Urinary bladder (tissue), 4 donors: Measurements from ENCODE around the gene DUSP18. TPM values are rescaled to one million over a fixed set of nuclear protein-coding genes. Genes with fewer than 3 reads are reported as not detected.
"Not testable (repeated sequence)": the region's sequence is repeated elsewhere in the genome, so short reads cannot be mapped to it uniquely, and the experiment has no call there.

Source experiments
- DNase-seq: peaks from one replicate; pipeline ENCODE4 v3.0.0-alpha.2; 2015; ENCODE audit errors: extremely low spot score
- H3K27ac ChIP-seq: one replicate; pipeline ENCODE4 v1.5.1; 2013; ENCODE audit warnings: low read depth, mild to moderate bottlenecking, moderate library complexity
- H3K36me3 ChIP-seq: one replicate; pipeline ENCODE4 v1.6.1; 2013; ENCODE audit warnings: mild to moderate bottlenecking, moderate library complexity; ENCODE audit not compliant: insufficient read depth
- H3K4me1 ChIP-seq: one replicate; pipeline ENCODE4 v1.6.1; 2013; ENCODE audit warnings: mild to moderate bottlenecking, moderate library complexity; ENCODE audit not compliant: insufficient read depth
- H3K4me3 ChIP-seq: one replicate; pipeline ENCODE4 v1.5.1; 2013; ENCODE audit warnings: low read depth, low read length
- WGBS: extraction: QIAGEN DNeasy Blood & Tissue Kit; methylation state at CpG from one replicate; pipeline ENCODE4 v1.1.7; 2013; 5-methylcytosine and 5-hydroxymethylcytosine counted together
- polyA plus RNA-seq: library from polyadenylated mRNA; stranded (reverse); fragments of 200-250 nt; gene quantifications from one replicate; pipeline ENCODE4 v1.2.3, GENCODE V29; 2013
- total RNA-seq: library from RNA; depleted of rRNA; stranded (reverse); fragments of >200 nt; gene quantifications from one replicate; pipeline ENCODE4 v1.2.3, GENCODE V29; 2014
- donor health status: healthy with polysubstance abuse.
- donor health status: healthy.

DUSP18 gene
- total and polyA plus RNA-seq, 2 donors: 4.1 to 8.6 TPM

GRCh38 chr22:30643055-30643875, 24.4 kb downstream of the DUSP18 start:
- Histone ChIP-seq H3K36me3 (no peaks in the 10 kb centered on the region), H3K4me1 (no peaks in the 10 kb centered on the region), H3K27ac (no peak overlapping the region), H3K4me3 (no peak overlapping the region)
- no peak for DNase-seq
- 82% methylated on average over 16 of the region's 16 CpGs for WGBS

DNA sequence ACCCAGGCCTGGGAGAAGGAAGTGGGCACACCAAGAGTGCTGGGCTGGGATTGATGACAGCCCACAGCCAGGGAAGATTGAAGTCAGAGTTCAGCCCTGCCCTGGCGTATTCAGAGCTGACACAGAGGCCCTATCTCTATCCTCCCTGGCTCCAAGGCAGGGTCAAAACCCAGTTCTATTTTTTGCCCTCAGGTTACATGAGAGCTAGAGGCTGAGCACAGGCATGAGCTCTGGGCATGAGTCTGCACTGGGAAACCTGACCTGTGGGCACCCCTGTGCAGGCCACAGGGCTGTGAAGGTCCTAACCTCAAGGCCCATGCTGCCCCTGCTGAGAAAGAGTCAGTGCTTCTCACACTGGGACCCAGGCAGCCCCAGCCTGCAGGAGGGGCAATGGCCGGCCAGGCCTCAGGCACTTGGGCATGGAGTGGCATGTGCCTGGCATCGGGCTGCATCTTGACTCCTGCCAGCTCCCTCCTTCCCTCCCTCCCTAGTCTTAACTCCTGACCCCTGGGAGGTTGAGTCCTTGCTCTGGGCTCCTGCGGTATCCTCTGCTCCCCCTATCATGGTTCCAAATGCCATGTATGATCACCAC, 26.7 kb downstream of the DUSP18 start:
- no peak for DNase-seq
- Histone ChIP-seq H3K4me3 (no peak overlapping the region), H3K4me1 (peaks cover 3% of the 10 kb centered on the region), H3K27ac (no peak overlapping the region), H3K36me3 (no peaks in the 10 kb centered on the region)
- WGBS: 95% methylated on average over 4 of the region's 4 CpGs

DNA sequence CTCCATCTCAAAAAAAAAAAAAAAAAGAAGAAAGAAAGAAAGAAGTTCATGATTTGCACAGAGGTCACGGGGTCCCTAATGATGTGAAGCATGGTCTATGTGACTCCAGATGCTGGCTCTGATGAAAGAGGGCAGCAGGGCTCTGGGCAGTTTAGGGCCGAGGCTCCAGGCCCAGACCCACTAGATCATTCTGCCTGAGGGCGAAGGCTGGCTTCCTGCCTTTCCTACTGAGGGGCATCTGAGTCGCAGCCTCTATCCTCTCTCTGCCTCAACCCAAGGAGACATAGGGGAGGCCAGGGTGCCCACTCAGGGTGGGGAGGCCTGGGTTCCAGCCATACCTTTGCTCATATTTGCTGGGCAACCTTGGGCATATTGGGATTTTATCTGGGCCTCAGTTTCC, 27.3 kb downstream of the DUSP18 start:
- Histone ChIP-seq H3K4me1 (peaks cover 3% of the 10 kb centered on the region), H3K36me3 (no peaks in the 10 kb centered on the region), H3K27ac (no peak overlapping the region), H3K4me3 (no peak overlapping the region)
- no peak for DNase-seq
- 97% methylated on average over 4 of the region's 4 CpGs for WGBS

GRCh38 chr22:30637701-30638114, 30.0 kb downstream of the DUSP18 start:
- no peak overlapping the region for H3K27ac ChIP-seq
- H3K4me3 ChIP-seq: no peak overlapping the region
- peaks cover 3% of the 10 kb centered on the region for H3K4me1 ChIP-seq
- WGBS: 80% methylated on average over 1 of the region's 1 CpG
- DNase-seq: no peak
- no peaks in the 10 kb centered on the region for H3K36me3 ChIP-seq

DNA sequence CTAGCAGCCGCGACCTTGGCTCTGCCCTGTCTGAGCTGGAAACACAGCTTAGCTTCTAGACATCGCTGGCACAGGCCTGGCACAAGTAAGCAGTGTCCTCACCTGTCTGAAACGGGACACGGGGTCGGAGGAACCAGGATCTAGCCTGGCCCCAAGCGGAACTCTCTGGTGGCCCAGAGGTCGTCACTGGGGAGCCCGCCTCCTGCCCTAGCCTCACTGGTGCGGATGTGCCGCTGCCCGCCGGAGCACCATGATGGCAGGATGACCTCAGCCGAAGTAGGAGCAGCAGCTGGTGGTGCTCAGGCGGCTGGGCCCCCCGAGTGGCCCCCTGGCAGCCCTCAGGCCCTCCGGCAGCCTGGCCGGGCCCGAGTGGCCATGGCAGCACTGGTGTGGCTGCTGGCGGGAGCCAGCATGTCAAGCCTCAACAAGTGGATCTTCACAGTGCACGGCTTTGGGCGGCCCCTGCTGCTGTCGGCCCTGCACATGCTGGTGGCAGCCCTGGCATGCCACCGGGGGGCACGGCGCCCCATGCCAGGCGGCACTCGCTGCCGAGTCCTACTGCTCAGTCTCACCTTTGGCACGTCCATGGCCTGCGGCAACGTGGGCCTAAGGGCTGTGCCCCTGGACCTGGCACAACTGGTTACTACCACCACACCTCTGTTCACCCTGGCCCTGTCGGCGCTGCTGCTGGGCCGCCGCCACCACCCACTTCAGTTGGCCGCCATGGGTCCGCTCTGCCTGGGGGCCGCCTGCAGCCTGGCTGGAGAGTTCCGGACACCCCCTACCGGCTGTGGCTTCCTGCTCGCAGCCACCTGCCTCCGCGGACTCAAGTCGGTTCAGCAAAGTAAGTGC, 31.2 kb downstream of the DUSP18 start:
- peak overlapping the region; percentile 69 for H3K27ac ChIP-seq
- H3K4me3 ChIP-seq: peak overlapping the region; percentile 51
- no peak for DNase-seq
- no peaks in the 10 kb centered on the region for H3K36me3 ChIP-seq
- peaks cover 3% of the 10 kb centered on the region for H3K4me1 ChIP-seq
- WGBS: 54% methylated on average over 45 of the region's 45 CpGs

- DNase-seq: peak; percentile 62
- Histone ChIP-seq H3K27ac (peak within 1 kb of the TSS; percentile 91), H3K36me3 (no peaks in the 10 kb centered on the region), H3K4me3 (peak within 1 kb of the TSS; percentile 51), H3K4me1 (peaks cover 3% of the 10 kb centered on the region)
- under 1% methylated on average over 75 of the region's 75 CpGs for WGBS
Observed at GRCh38 chr22:30635273-30636225, 32.1 kb downstream of the DUSP18 start, which contains the start of gene SLC35E4. Gene SLC35E4 (plus strand): TSS chr22:30635781. CDS start chr22:30636451, 670 bp downstream.

- peak; percentile 66 for DNase-seq
- Histone ChIP-seq H3K4me3 (peak overlapping the region; percentile 11), H3K36me3 (no peaks in the 10 kb centered on the region), H3K4me1 (peaks cover 3% of the 10 kb centered on the region), H3K27ac (peak overlapping the region; percentile 91)
- 9% methylated on average over 29 of the region's 29 CpGs for WGBS
Observed at GRCh38 chr22:30634471-30635233, 33.0 kb downstream of the DUSP18 start.

DNA sequence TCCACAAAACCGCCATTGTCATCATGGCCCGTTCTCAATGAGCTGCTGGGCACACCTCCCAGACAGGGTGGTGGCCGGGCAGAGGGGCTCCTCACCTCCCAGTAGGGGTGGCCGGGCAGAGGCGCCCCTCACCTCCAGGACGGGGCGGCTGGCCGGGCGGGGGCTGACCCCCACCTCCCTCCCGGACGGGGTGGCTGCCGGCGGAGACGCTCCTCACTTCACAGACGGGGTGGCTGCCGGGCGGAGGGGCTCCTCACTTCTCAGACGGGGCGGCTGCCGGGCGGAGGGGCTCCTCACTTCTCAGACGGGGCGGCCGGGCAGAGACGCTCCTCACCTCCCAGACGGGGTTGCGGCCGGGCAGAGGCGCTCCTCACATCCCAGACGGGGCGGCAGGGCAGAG, 36.2 kb downstream of the DUSP18 start:
- WGBS: 93% methylated on average over 19 of the region's 31 CpGs
- H3K27ac ChIP-seq, H3K4me1 ChIP-seq, H3K36me3 ChIP-seq, DNase-seq, H3K4me3 ChIP-seq: not testable (repeated sequence)

DNA sequence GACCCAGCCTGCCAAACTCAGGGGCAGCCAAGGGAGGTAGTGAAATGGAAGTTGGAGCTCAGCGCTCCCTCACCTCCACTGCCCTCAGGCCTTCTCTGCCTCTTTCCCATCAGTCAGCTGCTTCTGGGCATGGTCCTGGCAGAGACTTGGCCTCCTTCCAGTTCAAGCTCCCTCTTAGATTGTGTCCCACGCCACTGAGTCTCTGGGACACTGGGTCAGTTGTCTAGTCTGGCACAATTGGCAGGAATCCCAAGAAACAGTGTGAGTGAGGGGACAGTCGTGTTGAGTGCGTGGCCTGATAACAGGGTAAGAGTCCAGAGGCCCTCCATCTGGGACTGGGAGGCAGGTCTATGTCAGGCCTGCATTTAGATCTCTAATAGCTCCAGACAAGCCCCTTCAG, 39.2 kb downstream of the DUSP18 start:
- no peak overlapping the region for H3K27ac ChIP-seq
- H3K4me1 ChIP-seq: no peaks in the 10 kb centered on the region
- H3K36me3 ChIP-seq: no peaks in the 10 kb centered on the region
- DNase-seq: no peak
- 69% methylated on average over 4 of the region's 4 CpGs for WGBS
- H3K4me3 ChIP-seq: no peak overlapping the region

DNA sequence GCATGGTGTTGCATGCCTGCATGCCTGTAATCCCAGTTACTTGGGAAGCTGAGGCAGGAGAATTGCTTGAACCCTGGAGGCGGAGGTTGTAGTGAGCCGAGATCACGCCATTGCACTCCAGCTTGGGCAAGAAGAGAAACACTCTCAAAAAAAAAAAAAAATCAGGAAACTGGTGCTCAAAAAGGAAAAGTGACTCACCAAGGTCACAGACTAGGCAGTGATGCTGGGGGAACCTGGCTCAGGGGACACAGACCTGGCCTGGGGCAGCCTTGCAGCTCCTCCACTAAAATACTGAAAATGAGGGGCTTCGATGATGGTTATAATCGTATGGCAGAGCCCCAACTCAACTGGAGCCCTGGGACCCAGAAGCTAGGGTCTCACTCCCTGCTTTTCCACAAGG, 40.2 kb downstream of the DUSP18 start:
- no peaks in the 10 kb centered on the region for H3K36me3 ChIP-seq
- H3K4me3 ChIP-seq: no peak overlapping the region
- H3K4me1 ChIP-seq: no peaks in the 10 kb centered on the region
- WGBS: 88% methylated on average over 5 of the region's 5 CpGs
- H3K27ac ChIP-seq: no peak overlapping the region
- no peak for DNase-seq

DNA sequence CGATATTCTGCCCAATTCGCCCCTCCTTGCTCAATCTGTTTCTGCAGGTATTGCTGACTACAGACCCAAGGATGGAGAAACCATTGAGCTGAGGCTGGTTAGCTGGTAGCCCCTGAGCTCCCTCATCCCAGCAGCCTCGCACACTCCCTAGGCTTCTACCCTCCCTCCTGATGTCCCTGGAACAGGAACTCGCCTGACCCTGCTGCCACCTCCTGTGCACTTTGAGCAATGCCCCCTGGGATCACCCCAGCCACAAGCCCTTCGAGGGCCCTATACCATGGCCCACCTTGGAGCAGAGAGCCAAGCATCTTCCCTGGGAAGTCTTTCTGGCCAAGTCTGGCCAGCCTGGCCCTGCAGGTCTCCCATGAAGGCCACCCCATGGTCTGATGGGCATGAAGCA, 41.3 kb downstream of the DUSP18 start:
- DNase-seq: no peak
- no peak overlapping the region for H3K27ac ChIP-seq
- no peaks in the 10 kb centered on the region for H3K36me3 ChIP-seq
- H3K4me3 ChIP-seq: no peak overlapping the region
- WGBS: 83% methylated on average over 5 of the region's 5 CpGs
- H3K4me1 ChIP-seq: no peaks in the 10 kb centered on the region

DNA sequence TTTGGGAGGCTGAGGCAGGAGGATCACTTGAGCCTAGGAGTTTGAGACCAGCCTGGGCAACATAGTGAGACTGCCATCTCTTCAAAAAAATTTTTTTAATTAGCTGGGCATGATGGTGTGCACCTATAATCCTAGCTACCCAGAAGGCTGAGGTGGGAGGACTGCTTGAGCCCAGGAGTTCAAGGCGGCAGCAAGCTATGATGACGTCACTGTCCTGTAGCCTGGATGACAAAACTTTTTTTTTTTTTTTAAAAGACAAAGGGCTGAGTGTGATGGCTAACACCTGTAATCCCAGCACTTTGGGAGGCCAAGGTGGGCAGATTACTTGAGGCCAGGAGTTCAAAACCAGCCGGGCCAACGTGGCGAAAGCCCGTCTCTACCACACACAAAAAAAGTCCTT, 47.8 kb downstream of the DUSP18 start:
- H3K4me3 ChIP-seq, DNase-seq, H3K36me3 ChIP-seq, H3K4me1 ChIP-seq, H3K27ac ChIP-seq: not testable (repeated sequence)
- WGBS: 89% methylated on average over 6 of the region's 6 CpGs
